ENCODE measurements around the gene SRRM1. TPM values are rescaled to one million over a fixed set of nuclear protein-coding genes. Genes with fewer than 3 reads are reported as not detected.

SRRM1 gene
- total RNA-seq, 3 donors from 2014 or later (not counting 1 experiment from before 2014, with no cell fraction given): 291 to 314 (median 302) TPM

GRCh38 chr1:24640288-24640687 lies 2.8 kb upstream of the SRRM1 start:
- ATAC-seq: no peak
- Histone ChIP-seq H3K9me3 (ENCODE audit: control insufficient read depth, insufficient read depth, low read length) (no peaks in the 10 kb centered on the region), H3K36me3 (ENCODE audit: control insufficient read depth, insufficient read depth, low read length) (no peaks in the 10 kb centered on the region), H3K4me3 (ENCODE audit: low read length) (no peak overlapping the region), H3K27me3 (ENCODE audit: control insufficient read depth, insufficient read depth, low read length) (no peaks in the 10 kb centered on the region), H3K4me1 (ENCODE audit: control insufficient read depth, insufficient read depth, low read length) (peaks cover 19% of the 10 kb centered on the region), H3K27ac (ENCODE audit: low read length) (no peak overlapping the region)
- H3K36me3 Mint-ChIP-seq: no peaks in the 10 kb centered on the region
- H3K4me1 Mint-ChIP-seq: peaks cover 30 to 33% of the 10 kb centered on the region in 2 donors
- intact Hi-C loops (cut with micrococcal nuclease): loop anchor here (5.0 kb wide), 1 partner anchor 223 kb away; the partner anchor contains the start of gene NIPAL3
- peaks cover 0 to 6% of the 10 kb centered on the region in 2 donors for H3K27me3 Mint-ChIP-seq (ENCODE audit: low read depth in 2 of 2)
- peak overlapping the region; percentile 97 for H3K4me3 Mint-ChIP-seq
- no peak for DNase-seq
- no peak overlapping the region for H3K27ac Mint-ChIP-seq
- H3K9me3 Mint-ChIP-seq: no peaks in the 10 kb centered on the region
- WGBS (ENCODE audit: insufficient coverage): 99% methylated on average over 7 of the region's 7 CpGs
- no peak for TF ChIP-seq CTCF (IDR thresholded peaks at IDR 0.05)

- no peak for TF ChIP-seq CTCF (IDR thresholded peaks at IDR 0.05)
- WGBS (ENCODE audit: insufficient coverage): 6% methylated on average over 23 of the region's 24 CpGs
- H3K9me3 Mint-ChIP-seq: no peaks in the 10 kb centered on the region
- peak overlapping the region; percentile 93 for H3K4me3 ChIP-seq (ENCODE audit: low read length)
- intact Hi-C loops (cut with micrococcal nuclease): loop anchor here (2.0 to 5.0 kb wide), 2 partner anchors 224 to 605 kb away; partner anchors contain the start of genes NIPAL3 and RSRP1
- H3K4me1 Mint-ChIP-seq: peaks cover 38 to 42% of the 10 kb centered on the region in 2 donors
- H3K27me3 Mint-ChIP-seq (ENCODE audit: low read depth in 2 of 2): no peaks in the 10 kb centered on the region
- H3K27ac ChIP-seq (ENCODE audit: low read length): peak overlapping the region; percentile 100
- ATAC-seq (no peak), DNase-seq (peak; percentile 18 to 51)
- peak overlapping the region; percentile 97 for H3K4me3 Mint-ChIP-seq
- H3K4me1 ChIP-seq (ENCODE audit: control insufficient read depth, insufficient read depth, low read length): peaks cover 19% of the 10 kb centered on the region
- no peaks in the 10 kb centered on the region for H3K27me3 ChIP-seq (ENCODE audit: control insufficient read depth, insufficient read depth, low read length)
- peaks cover 12% of the 10 kb centered on the region for H3K36me3 ChIP-seq (ENCODE audit: control insufficient read depth, insufficient read depth, low read length)
- H3K27ac Mint-ChIP-seq: peak overlapping the region; percentile 96 to 98
- H3K36me3 Mint-ChIP-seq: peaks cover 3% of the 10 kb centered on the region
- no peaks in the 10 kb centered on the region for H3K9me3 ChIP-seq (ENCODE audit: control insufficient read depth, insufficient read depth, low read length)
Observed at GRCh38 chr1:24641646-24642151, 1.4 kb upstream of the SRRM1 start.

GRCh38 chr1:24643363-24644099 lies 429 bp downstream of the SRRM1 start:
- WGBS (ENCODE audit: insufficient coverage): under 1% methylated on average over 39 of the region's 53 CpGs
- no peaks in the 10 kb centered on the region for H3K9me3 Mint-ChIP-seq

More at GRCh38 chr1:24643363-24644099, 429 bp downstream of the SRRM1 start:
- peak; percentile 2 to 5 (median 3) for ATAC-seq
- Histone ChIP-seq H3K27ac (ENCODE audit: low read length) (peak overlapping the region; percentile 96), H3K4me3 (ENCODE audit: low read length) (peak overlapping the region; percentile 98), H3K9me3 (ENCODE audit: control insufficient read depth, insufficient read depth, low read length) (no peaks in the 10 kb centered on the region), H3K4me1 (ENCODE audit: control insufficient read depth, insufficient read depth, low read length) (peaks cover 19% of the 10 kb centered on the region), H3K36me3 (ENCODE audit: control insufficient read depth, insufficient read depth, low read length) (peaks cover 30% of the 10 kb centered on the region), H3K27me3 (ENCODE audit: control insufficient read depth, insufficient read depth, low read length) (no peaks in the 10 kb centered on the region)
- intact Hi-C loops (cut with micrococcal nuclease): loop anchor here (2.0 to 5.0 kb wide), 2 partner anchors 226 to 603 kb away; partner anchors contain the start of genes NIPAL3 and RSRP1
- Mint-ChIP-seq H3K4me1 (peaks cover 49 to 51% of the 10 kb centered on the region in 2 donors), H3K4me3 (peak overlapping the region; percentile 97), H3K27ac (peak overlapping the region; percentile 96 to 98), H3K27me3 (ENCODE audit: low read depth in 2 of 2) (no peaks in the 10 kb centered on the region), H3K36me3 (peaks cover 14% of the 10 kb centered on the region)
- no peak for TF ChIP-seq CTCF (IDR thresholded peaks at IDR 0.05)
- no peak for DNase-seq
